ENCODE results near the gene UAP1L1. TPM values are rescaled to one million over a fixed set of nuclear protein-coding genes. Genes with fewer than 3 reads are reported as not detected.
A peak's percentile ranks its signal among the peaks of the same experiment; 100 is the strongest.

The UAP1L1 gene
- total RNA-seq, 4 donors from 2014 or later: 6.6 to 13.7 (median 7.9) TPM

DNA sequence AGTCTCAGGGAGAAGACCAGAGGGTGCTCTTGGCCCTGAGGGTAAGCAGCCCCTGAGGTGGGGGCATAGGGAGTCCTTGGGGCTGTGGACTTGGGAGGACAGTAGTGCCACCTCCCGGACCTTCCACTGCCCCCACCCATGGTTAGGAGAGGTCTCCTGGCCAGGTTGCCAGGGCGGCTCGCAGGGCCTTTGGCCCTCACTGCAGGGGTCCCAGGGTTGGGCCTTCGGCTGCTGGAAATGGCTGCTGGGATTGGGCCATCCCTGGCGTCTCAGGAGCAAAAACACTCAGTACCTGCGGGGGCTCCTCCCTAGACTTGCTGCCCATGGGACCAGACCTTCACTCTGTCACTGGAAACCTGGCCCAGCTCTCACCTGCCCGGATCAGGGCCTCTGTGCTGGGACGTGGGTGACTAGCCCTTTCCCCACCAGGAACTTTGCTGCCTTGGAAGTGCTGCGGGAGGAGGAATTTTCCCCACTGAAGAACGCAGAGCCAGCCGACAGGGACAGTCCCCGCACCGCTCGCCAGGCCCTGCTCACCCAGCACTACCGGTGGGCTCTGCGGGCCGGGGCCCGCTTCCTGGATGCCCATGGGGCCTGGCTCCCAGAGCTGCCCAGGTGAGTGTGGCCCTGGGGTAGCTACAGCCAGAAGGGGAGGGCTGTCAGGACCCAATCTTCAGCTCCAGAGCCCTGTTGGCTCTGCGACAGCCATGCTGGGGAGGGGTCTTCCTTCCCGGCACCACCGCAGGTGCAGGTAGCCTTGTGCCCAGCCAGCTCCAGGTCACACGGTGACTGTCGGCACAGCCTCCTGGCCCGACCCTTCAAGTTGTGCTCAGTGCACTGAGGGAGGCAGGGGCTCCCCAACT is 3.2 kb downstream of the UAP1L1 start:
- 92 to 97% methylated on average over 11 to 24 of the region's 24 CpGs for WGBS, 2 donors
- intact Hi-C loops (cut with DNase I; ENCODE audit: low total_unique reads): no loop called here
- no peak overlapping the region for H3K4me3 ChIP-seq (ENCODE audit: low read depth, poor library complexity, severe bottlenecking)
- TF ChIP-seq, protein P1, sequence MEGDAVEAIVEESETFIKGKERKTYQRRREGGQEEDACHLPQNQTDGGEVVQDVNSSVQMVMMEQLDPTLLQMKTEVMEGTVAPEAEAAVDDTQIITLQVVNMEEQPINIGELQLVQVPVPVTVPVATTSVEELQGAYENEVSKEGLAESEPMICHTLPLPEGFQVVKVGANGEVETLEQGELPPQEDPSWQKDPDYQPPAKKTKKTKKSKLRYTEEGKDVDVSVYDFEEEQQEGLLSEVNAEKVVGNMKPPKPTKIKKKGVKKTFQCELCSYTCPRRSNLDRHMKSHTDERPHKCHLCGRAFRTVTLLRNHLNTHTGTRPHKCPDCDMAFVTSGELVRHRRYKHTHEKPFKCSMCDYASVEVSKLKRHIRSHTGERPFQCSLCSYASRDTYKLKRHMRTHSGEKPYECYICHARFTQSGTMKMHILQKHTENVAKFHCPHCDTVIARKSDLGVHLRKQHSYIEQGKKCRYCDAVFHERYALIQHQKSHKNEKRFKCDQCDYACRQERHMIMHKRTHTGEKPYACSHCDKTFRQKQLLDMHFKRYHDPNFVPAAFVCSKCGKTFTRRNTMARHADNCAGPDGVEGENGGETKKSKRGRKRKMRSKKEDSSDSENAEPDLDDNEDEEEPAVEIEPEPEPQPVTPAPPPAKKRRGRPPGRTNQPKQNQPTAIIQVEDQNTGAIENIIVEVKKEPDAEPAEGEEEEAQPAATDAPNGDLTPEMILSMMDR (IDR thresholded peaks at IDR 0.05): no peak
- TF ChIP-seq POLR2A (IDR thresholded peaks at IDR 0.05): no peak
- DNase-seq (ENCODE audit: low spot score in 2 of 2): no peak

DNA sequence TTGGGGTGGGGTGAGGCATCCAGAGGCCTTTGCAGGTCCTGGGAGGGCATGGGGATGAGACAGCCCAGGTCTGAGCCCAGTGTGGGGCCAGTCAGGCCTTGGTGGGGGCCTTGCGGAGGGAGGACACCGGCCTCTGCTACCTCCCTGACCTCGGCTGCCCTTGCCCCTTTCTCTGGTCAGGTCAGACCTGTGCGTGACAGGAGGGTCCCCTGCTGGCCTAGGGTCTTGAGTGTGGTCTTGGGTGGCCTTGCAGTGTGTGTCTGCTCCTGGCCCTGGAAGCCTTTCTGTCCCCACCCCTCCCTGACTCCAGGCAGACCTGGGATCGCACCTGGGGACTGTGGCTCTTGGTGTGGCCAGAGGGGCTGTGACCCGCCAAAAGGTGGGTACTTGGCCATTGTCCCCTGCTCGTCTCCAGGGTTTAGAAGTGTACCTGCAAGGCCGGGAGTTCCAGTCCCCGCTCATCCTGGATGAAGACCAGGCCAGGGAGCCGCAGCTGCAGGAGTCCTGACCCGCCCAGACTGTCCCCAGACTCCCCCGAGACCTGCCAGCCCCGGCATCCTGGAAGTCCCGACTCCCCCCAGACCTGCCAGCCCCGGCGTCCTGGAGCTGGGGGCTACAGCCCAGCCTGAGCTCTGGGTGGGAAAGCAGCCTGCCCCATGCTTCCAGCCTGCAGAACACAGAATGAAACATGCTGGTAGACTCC is 5.1 kb downstream of the UAP1L1 start:
- no peak overlapping the region for H3K4me3 ChIP-seq (ENCODE audit: low read depth, poor library complexity, severe bottlenecking)
- WGBS, 2 donors: 93 to 95% methylated on average over 6 to 7 of the region's 16 CpGs
- no peak for DNase-seq (ENCODE audit: low spot score in 2 of 2)
- TF ChIP-seq, protein P1 (IDR thresholded peaks at IDR 0.05): no peak
- no peak for TF ChIP-seq POLR2A (IDR thresholded peaks at IDR 0.05)
- intact Hi-C loops (cut with DNase I; ENCODE audit: low total_unique reads): no loop called here

DNA sequence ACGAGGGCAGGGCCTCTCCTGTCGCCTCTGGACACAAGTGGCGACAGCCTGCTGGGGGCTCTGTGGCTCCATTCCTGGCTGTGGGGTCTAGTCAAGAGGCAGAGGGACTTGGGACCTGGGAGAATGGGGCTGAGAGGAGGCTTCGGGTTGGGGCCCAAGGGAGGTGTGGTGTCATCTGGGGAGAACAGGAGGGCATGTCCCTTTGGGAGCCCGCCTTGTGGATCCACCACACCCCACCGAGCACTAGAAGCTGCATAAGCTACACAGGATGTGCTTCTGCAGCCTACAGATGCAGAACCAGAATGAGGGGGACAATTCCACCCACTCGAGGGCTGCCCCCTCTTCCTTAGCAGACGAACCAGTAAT is 5.6 kb downstream of the UAP1L1 start:
- DNase-seq (ENCODE audit: low spot score in 2 of 2): no peak
- TF ChIP-seq, protein P1 (IDR thresholded peaks at IDR 0.05): no peak
- TF ChIP-seq POLR2A (IDR thresholded peaks at IDR 0.05): no peak
- no peak overlapping the region for H3K4me3 ChIP-seq (ENCODE audit: low read depth, poor library complexity, severe bottlenecking)
- WGBS, 2 donors: 72 to 74% methylated on average over 7 to 8 of the region's 8 CpGs
- intact Hi-C loops (cut with DNase I; ENCODE audit: low total_unique reads): no loop called here

DNA sequence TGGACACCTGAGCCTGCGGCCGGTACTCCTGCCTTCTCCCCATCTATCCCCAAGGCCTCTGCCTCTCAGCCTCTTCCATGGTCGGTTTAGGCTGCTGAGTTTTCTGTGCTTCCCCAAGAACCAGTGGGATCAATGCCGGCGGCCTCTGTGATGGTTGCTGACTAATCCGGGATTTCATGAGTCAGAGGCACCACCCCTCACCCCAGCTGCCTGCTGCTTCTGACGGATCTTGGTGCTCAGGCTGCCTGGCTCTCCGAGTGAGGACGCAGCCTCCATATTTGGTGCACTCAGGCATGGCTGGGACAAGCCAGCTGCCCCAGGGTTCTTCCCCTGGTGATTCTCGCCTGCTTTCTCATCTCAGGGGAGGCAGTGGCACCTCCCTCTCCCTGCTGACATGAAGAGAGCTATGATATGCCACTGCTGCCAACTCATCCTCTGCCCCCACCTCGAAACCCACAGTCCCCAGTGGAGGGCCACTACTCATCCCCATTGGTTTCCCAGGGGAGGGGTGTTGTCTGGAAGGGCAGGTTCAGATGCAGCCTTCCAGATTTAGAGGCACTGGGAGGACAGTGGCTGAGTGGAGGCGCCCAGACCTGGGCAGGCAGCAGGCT is 6.2 kb downstream of the UAP1L1 start:
- peak; percentile 81 to 94 for DNase-seq (ENCODE audit: low spot score in 2 of 2)
- no peak for TF ChIP-seq POLR2A (IDR thresholded peaks at IDR 0.05)
- TF ChIP-seq, protein P1 (IDR thresholded peaks at IDR 0.05): no peak
- WGBS, 2 donors: 25 to 33% methylated on average over 4 to 11 of the region's 12 CpGs
- intact Hi-C loops (cut with DNase I; ENCODE audit: low total_unique reads): no loop called here
- no peak overlapping the region for H3K4me3 ChIP-seq (ENCODE audit: low read depth, poor library complexity, severe bottlenecking)

DNA sequence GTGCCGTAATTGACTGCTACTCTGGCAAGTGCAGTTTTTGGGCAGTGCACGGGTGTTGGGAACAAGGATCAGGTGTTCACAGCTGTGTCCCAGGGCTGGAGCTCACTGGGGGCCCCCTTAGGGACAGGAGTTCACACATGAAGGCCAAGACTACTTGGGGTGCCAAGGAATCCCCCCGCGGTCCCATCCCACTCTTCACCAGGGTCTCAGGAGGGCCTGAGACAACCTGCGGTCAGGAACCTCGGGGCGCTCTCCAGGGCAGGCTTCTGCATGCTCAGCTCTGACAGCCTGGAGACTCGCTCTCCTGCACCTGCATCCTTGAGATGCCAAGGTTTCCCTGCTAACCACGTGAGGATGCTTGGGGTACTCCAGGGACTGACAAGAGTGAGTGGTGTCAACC is 7.2 kb downstream of the UAP1L1 start:
- 56 to 64% methylated on average over 9 of the region's 9 CpGs for WGBS, 2 donors
- no peak for TF ChIP-seq POLR2A (IDR thresholded peaks at IDR 0.05)
- TF ChIP-seq, protein P1 (IDR thresholded peaks at IDR 0.05): no peak
- intact Hi-C loops (cut with DNase I; ENCODE audit: low total_unique reads): no loop called here
- no peak overlapping the region for H3K4me3 ChIP-seq (ENCODE audit: low read depth, poor library complexity, severe bottlenecking)
- no peak for DNase-seq (ENCODE audit: low spot score in 2 of 2)
